ENCODE data around the gene R3HDML.

Gene R3HDML

DNA sequence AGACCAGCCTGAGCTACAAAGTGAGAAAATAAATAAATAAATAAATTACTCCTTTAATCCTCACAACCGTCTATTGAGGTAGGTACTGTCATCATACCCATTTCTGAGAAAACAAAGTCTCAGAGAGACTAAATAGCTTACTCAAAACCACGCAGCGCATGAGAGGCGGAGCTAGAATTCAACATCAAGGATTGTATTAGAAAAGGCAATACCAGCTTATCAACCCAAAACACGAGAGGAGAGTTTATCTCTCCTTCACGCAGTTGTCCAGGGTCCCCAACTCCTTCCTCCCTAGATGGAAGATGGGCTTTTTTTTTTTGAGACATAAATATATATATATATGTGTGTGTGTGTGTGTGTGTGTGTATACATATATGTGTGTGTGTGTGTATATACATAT lies 30.9 kb downstream of the R3HDML start:
- DNase-seq = no peak

DNA sequence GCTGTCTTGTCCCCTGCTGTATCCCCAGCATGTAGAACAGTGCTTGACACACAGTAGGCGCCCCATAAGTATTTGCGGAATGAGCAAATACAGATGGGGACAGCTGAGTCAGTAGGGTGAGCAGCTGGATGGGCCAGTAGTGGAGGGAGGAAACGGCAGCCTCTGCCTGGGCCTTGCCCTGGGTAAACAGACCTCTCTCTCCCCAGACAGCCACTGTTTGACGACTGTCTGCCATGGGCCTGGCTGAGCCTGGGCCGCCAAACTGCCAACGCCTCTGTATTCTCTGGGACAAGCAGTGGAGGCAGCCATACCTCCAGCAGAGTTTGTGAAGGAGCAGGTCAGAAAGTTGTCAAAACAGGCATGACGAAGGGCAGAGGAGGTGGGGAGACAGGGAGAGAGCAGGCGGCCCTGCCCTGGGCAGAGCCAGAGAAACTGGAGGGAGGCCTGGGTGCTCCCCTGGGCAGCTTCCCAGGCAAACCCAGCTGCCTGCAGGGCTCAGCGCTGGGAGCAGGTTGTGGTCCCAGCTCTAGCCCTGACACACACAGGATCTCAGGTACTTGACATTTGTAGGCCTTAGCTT lies 33.9 kb downstream of the R3HDML start:
- DNase-seq = no peak

DNA sequence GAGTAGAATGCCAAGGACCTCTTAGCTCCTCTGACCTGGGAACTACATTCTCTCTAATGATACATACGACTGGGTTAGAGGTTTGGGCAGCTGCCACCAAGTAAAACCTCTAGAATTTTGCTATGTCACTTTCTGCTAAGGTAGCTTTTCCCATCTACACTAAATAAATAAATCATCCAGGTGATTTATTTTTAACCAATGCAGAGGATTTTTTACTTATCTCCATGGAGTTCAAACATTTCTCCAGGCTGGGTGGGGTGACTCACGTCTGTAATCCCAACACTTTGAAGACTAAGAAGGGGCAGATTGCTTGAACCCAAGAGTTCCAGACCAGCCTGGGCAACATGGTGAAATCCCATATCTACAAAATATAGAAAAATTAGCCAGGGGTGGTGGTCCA lies 45.8 kb downstream of the R3HDML start:
- DNase-seq = no peak

DNA sequence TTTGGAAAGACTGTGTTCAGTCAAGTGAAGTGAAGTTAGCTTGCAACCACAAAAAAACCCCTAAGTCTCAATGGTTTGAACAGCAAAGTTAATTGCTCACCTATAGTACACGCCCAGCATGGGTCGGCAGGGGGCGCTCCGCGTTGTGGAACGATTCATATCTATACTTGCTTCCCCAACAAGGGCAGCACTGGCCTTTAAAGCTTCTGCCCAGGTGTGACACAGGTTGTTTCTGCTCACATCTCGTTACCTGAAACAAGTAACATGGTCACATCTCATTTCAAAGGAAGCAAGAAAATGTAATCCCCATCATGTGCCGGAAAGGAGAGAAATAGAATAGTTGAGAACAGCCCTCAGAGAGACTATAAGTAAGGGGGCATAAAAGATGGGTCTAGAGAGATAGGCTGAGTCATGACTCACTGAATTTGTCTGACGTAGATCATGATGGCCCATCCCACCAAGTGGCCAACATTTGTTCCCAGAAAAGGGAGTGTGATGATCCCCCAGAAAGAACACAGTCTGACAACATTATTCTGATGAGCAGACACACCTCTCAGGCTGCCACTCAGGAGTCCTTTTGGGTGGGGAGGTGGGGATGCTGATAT lies 47.7 kb downstream of the R3HDML start:
- DNase-seq = peak; percentile 87

DNA sequence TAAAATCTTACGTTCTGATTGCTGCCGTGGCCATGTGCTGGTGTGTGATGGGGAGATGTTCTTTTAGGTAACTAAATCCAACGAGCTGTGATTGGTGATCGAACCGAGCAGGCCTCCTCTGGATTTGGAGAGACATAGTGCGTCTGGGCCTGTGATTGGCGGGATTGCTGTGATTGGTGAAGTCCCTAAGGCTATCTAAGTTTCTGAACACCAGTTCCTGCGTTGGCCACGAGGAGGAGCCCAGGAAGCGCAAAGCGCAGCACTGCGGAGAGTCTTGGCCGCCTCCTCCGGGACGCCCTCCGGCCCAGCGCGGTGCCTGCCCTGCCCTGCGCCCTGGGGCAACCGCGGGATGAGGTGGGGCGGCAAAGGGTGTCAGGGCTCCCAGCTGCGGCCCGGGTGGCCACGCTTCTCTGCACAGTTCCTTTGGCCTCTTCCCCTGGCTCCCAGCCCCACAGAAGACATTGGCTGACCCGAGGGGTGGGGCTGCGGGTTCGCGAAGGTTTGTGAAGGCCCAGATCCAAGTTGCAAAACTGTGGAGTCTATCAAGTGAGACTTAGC lies 51.7 kb downstream of the R3HDML start:
- peak; percentile 77 for DNase-seq

DNA sequence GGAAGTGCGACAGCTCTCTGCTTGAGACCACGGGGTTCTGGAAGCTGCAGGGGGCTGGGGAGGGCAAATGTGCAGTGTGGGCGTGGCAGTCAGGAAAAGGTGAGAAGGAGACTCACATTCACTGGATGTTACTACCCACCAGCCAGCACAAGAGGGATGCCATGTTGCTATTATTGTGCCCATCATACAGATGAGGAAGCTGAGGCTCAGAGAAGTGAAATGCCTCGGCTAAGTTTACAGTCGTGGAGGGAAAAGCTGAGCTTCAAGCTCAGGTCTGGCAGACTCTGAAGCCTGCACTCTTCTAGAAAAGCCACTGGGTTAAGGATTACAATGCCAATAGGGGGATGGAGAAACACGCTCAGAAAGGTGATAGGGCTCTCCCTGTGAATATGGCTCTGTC lies 53.0 kb downstream of the R3HDML start:
- DNase-seq = no peak

DNA sequence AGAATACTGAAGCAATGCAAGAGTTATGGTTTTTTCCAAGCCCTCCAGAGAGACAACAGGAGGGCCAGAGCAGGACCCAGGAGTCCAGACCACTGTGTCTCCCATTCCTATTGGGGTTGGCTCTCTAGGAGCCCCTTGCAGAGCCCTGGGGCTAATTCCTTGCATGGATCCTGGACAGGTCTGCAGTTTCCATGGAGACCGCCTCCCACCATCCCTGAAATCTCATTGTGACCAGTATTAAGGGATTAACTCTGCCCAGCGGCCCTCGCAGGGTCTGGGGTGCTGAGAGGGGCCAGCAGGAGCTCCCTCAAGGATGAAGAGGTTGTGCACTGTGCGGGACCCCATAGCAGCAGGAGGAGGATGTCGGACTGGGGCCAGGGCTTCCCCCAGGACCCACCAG lies 53.4 kb downstream of the R3HDML start:
- DNase-seq = no peak

DNA sequence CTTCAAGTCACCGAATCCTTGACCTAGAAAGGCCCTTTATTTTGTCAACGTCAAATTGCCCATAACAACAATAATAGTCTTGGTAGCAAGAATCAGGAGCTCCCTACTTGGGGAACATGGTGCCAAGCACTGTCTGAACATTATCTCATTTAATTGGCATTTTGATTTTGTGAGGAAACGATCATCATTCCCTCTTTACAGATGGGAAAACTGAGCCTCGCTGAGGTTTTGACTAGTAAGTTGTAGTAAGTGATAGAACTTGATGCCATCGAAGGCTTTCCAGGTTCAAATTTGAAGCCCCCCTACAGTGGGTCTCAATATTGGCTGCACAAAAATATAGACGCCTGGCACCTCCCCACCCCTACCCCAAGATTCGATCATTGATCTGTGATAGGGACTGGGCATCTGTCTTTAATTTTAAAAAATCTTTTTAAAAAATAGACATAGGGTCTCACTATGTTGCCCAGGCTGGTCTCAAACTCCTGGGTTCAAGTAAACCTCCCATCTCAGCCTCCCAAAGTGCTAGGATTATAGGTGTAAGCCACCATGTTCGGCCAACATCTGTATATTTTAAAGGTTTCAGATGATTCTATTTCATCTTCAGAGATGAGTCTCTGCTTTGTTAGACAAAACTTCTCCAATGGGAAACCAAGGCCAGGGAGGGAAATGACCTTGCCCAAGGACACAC lies 55.4 kb downstream of the R3HDML start:
- DNase-seq = no peak

DNA sequence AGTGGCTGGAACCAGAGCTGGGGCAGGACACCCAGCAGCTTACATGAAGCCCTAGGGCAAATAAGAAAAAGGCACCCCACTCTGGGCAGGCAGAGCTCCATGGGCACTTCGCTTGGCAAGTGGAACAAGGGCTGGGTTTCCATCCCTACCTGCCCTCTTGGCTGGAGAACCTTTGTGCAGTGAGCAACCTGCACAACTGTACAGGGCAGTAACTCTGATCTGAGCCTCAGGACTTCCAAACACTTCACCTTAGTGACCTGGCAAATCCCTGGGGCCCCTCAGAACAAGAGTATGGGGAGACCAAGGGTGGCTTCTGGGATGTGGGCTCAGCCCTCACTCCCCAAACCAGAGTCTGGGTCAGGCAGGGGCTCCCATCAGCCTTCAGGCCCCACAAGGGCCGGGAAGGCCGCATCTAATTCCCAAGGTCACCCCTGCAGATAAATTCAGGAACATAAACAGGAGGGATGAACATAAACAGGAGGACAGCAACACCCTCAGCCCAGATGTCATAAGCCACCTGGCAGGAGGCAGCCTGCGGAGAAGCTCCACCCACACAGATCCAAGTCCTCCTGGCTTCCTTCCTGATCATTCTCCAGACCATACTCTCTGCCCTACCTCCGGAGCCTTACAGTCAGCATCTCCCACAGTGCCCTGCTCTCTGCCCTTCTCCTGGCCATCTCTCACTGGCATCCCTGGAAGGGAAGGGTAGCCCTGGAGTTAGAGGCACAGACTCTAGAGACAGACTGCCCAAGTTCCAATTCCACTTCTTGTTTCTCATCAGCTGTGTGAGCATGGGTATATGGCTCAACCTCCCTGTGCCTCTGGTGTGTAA lies 56.1 kb downstream of the R3HDML start:
- no peak for DNase-seq

DNA sequence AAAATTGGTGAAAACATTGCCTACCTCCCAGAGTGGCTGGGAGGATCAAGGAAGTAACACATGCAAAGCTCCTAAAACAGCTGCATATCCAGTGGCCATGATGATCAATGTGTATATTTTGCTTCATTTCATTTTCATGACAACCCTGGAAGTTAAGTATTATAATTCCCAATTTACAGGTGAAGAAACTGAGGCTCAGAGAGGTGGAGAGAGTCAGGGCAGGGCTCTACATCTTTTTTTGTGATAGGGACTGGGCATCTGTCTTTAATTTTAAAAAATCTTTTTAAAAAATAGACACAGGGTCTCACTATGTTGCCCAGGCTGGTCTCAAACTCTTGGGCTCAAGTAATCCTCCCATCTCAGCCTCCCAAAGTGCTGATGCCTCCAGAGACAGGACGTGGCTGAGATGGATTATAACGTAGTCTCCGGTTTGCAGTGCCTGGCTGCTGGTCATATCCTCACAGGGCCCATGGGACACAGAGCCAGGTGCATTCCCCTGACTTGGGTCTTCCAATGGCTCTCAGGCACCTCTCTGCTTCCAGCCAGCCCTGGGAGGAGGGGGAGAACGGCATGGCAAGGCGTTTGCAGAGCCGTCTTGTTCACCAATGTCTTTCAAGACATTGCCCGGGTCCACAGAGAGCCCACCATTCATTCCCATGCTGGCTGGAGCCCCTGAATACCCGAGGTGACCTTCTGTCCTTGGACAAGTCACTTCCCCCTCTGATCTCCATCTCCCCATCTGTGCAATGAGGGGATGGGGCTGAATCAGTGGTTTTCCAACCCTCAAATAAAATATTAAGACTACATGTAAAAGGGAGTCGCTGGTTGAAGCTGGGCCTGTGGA lies 57.0 kb downstream of the R3HDML start:
- no peak for DNase-seq

DNA sequence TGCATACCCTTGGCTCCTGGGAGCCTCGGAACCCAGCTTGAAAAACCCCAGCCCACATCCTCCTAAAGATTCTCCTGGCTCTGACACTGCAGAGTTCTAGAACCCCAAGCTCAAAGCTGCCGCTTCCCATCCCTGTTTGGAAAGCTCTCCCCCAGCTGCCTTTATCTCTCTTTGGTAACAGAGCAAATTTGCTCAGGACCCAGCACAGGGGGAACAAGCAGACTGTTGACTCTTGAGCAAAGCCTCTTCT lies 57.5 kb downstream of the R3HDML start:
- no peak for DNase-seq

DNA sequence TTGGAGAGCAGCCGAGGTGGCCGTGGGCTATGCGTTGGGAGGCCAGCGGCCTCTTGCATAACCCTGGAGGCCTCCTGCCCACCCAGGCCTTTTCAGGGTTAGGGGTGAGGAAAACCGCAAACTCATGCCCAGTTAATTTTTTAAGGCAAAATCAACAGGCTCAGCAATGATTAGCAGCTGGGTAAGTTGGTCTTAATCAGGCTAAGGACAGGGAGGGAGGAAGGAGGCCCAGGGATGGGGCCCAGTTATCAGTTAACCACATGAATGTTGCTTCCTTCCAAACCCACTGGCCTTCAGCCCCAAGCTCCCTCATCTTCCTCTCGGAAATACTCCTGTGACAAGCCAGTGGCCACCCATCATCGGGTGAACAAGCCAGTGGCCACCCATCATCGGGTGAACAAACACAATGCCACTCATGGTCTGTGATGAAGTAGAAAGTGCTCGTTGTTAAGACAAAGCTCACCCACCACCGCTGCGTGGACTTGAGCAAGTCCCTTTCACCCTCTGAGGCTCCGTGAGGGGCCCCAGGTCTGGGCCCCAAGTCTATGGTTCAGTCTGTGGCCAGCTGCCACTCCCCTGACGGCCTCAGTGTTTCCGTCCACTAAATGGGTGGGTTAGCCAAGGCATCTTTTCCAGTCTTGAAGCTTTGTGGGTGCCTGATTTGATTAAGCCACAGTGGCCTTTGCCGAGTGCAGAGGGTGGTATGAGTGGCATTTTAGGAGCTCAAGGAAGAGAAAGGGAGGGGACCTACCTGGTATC lies 58.0 kb downstream of the R3HDML start:
- DNase-seq = no peak

DNA sequence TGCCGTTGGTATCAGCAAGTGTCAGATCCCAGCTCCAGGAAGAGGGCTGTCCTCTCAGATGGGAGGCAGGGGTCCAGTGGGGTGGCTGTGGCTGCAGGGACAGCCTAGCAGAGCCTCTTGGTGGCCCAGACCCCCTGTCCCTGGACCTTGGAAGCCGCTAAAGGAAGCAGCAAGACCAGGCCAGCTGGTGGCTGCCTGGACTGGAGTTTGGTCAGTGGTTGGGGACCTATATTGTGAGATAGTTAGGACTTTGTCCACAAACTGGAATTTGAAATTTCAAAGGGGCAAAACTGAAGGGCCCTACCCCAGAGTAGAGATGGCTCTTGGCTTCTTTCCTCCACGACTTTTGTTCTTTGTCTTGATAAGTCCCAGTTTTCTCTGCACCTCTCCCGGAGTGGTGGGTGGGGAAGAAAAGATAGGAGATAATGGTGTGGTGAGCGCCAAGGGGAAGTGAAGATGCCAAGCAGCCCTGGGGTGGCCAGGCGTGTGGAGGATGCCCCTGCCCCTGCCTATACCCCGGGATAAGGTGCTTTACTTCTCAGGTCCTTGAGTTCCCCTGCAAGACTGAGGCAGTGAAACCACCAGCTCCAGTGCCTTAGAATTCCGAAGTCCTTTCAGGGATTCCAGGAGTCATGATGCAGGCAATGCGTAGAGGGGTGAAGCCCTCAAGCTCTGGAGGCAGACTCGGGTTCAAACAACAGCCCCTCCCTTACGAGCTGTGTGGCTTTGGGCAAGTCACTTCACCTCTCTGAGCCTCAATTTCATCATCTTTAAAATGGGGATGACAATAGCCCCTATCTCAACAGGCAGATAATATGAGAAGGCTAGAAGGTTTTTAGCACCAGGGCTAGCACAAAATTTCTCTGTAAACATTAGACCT lies 58.9 kb downstream of the R3HDML start:
- DNase-seq = no peak

DNA sequence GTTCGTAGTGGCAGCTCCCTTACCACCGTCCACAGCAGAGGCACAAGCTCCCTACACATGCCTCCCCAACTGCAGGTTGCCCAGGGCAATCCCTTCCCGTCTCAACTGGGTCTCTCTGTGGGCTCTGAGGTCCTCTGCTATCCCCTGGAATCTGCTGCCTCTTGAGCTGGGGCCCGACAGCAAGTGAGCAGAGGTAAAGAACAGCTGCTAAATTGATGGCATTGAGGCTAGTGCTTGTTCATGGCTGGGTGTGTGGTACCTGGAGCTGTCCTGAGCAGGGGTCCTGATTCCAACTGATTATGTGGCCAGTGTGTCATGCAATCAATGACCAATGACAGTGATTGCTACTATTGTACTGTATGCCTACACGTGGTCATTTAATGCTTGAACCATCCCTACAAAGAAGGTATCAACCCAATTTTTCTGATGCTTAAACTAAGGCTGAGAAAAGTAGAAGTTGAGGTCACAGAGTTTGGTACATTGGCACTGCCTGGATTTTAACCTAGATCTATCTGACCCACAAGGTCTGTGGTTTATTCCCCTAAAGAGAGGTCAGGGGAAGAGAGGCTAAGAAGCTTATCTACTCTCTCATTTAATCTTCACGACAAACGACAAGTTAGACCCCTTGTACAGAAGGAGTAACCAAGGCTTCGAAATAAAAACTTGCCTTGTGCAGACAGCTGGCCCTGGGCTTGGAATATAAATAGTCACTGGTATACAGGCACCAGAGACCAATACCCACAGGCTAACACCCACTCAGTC lies 59.7 kb downstream of the R3HDML start:
- DNase-seq = no peak

DNA sequence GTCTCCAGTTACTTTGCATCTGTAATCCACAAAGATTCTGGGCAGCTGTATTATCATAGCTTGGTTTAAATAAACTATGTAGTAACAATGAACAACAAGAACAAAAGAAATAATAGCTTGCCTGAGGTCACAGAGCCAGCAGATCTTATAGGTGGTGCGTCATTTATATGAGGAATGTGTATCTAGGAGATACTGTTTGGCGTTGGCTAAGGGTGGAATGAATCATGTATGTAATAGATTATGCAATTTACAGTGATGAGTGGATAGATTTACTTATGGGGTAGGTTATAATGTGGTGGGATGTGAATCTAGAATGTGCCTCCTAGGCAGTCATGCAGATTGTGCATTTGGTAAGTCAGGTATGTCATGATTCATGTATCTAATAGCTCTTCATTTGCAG lies 61.5 kb downstream of the R3HDML start:
- no peak for DNase-seq

DNA sequence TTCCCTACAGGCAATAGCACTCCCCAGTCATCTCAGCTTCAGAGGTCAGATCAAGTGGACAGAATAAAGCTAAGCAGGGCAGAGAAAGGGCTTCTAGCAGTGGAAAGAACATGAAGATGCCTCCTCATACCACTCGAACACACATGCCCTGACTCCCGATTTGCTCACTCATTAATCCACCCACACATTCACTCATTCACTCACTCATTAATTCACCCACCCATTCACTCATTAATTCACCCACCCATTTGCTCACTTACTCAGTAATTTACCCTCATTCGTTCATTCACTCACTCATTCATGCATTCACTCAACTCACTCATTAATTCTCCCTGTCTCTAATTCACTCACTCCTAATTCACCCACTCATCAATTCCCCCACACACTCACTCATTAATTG lies 62.6 kb downstream of the R3HDML start:
- DNase-seq = no peak

DNA sequence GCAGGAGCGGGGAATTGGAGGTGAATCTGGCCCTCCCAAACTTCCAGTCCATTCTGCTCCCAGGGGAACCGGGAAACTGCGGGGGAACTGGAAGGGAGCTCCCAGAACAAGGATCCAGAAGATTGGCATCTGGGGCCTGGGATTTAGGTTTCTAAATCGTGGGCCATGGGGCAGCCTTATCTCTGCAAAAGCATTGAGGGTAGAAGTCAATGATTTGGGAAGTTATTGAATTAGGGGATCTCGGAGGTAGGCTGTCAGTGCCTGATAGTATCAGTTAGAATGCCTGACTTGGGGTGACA lies 63.8 kb downstream of the R3HDML start:
- DNase-seq = no peak
